Nephron (organoid): ENCODE measurements around the gene TMCC2.
A peak's percentile ranks its signal among the peaks of the same experiment; 100 is the strongest.

Experiments
- H3K27ac Mint-ChIP-seq, 3 experiments: 2 replicates each; pipeline ENCODE4 v1.8.0; 2020; ENCODE audit warnings: mixed read lengths in 3 of 3, mild to moderate bottlenecking in 2 of 3, moderate library complexity in 1 of 3
- H3K27me3 Mint-ChIP-seq: 2 replicates; pipeline ENCODE4 v1.8.0; 2021; ENCODE audit warnings: low read depth, mild to moderate bottlenecking, moderate library complexity, mixed read lengths
- H3K36me3 Mint-ChIP-seq: 2 replicates; pipeline ENCODE4 v1.8.0; 2020; ENCODE audit warnings: low read depth, mixed read lengths
- H3K4me1 Mint-ChIP-seq: 2 replicates; pipeline ENCODE4 v1.8.0; 2020; ENCODE audit warnings: mixed read lengths
- H3K4me3 Mint-ChIP-seq, 3 experiments: 2 replicates each; pipeline ENCODE4 v1.8.0; 2020; ENCODE audit warnings: mild to moderate bottlenecking in 3 of 3, mixed read lengths in 3 of 3, moderate library complexity in 2 of 3
- H3K9me3 Mint-ChIP-seq: 2 replicates; pipeline ENCODE4 v1.8.0; 2020; ENCODE audit warnings: mixed read lengths
- TF ChIP-seq, protein P1 (sequence below), 3 experiments: fragments of 200-600 bp; sonication (generic); IDR thresholded peaks; one replicate each; pipeline ENCODE4 v1.5.0; 2021; ENCODE audit warnings: antibody characterized with exemption in 3 of 3; ENCODE audit not compliant: unreplicated experiment in 3 of 3

TMCC2 gene

DNA sequence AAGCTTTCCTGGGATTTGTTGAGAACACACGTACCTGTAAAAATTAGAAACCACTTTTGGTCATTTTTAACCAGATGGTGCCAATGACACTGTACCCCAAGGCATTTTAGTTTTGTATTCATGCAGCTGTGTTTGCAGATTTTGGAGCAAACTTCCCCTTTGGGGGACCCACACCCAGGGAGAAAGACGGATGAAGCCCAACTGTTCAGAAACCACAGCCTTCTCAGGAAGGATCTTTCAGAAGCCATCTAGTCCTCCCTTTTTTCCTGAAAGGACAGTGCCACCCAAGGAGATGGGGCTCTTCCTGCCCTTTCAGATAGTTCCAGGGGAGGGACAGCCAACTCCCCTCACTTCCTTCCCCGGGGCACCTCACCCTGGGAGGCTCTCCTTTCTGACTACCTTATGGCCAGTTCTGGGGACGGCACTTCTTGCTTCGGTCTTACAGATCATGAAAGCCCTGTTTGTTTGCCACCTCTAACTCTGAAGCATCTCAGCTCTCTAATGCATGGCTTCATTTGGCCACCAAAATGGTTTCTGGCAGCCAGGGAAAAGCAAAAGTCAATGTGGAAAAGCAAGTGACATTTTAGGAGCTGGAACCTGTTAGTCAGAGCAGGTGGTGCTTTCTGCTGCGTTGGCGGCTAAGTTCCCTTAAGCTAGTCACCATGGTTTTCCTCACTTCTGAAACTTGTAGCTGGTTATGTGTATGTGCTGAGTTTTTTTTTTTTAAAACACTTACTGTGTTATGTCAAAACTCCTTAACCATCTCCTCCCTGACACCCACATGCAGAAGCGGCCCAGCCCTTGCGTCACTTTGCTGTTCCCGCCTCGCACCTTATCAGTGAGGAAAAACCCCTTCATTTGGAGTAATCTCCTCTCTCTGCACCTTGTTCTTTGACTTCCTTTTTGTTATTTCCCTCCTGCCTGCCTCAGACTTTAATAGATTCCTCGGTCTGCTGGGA lies 10.1 kb downstream of the TMCC2 start:
- no peaks in the 10 kb centered on the region for H3K9me3 Mint-ChIP-seq
- H3K4me3 Mint-ChIP-seq: peak overlapping the region in 2 of 3 experiments; percentile 5 to 28
- H3K27ac Mint-ChIP-seq: peak overlapping the region; percentile 12 to 74 (median 52)
- no peaks in the 10 kb centered on the region for H3K27me3 Mint-ChIP-seq
- TF ChIP-seq, protein P1, sequence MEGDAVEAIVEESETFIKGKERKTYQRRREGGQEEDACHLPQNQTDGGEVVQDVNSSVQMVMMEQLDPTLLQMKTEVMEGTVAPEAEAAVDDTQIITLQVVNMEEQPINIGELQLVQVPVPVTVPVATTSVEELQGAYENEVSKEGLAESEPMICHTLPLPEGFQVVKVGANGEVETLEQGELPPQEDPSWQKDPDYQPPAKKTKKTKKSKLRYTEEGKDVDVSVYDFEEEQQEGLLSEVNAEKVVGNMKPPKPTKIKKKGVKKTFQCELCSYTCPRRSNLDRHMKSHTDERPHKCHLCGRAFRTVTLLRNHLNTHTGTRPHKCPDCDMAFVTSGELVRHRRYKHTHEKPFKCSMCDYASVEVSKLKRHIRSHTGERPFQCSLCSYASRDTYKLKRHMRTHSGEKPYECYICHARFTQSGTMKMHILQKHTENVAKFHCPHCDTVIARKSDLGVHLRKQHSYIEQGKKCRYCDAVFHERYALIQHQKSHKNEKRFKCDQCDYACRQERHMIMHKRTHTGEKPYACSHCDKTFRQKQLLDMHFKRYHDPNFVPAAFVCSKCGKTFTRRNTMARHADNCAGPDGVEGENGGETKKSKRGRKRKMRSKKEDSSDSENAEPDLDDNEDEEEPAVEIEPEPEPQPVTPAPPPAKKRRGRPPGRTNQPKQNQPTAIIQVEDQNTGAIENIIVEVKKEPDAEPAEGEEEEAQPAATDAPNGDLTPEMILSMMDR (IDR thresholded peaks at IDR 0.05; ENCODE audit: unreplicated experiment in 3 of 3): no peak
- H3K4me1 Mint-ChIP-seq: peaks cover 79% of the 10 kb centered on the region
- peaks cover 6% of the 10 kb centered on the region for H3K36me3 Mint-ChIP-seq

DNA sequence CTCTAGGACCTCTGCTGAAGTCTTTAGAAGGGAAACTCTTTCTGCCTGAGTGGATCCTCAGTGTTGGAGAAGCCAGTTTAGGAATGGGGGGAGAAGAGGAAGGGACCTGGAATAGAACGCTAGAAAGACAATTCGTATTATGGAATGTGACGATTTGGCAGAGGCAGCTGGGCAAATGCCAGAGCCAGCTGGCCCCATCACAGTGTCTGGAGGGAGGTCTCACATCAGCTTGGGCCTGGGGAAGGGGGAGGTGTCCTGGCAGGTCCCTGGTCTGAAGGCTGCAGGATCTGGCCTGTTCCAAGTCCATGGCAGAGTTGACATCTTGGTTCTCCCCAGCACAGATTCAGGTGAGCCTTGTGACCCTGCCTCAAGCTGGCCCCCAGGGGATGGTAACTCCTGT lies 11.3 kb downstream of the TMCC2 start:
- peaks cover 79% of the 10 kb centered on the region for H3K4me1 Mint-ChIP-seq
- H3K27ac Mint-ChIP-seq: peak overlapping the region; percentile 66 to 74 (median 72)
- TF ChIP-seq, protein P1 (IDR thresholded peaks at IDR 0.05; ENCODE audit: unreplicated experiment in 3 of 3): no peak
- H3K9me3 Mint-ChIP-seq: no peaks in the 10 kb centered on the region
- peak overlapping the region in 2 of 3 experiments; percentile 46 to 89 for H3K4me3 Mint-ChIP-seq
- H3K27me3 Mint-ChIP-seq: no peaks in the 10 kb centered on the region
- H3K36me3 Mint-ChIP-seq: peaks cover 6% of the 10 kb centered on the region

DNA sequence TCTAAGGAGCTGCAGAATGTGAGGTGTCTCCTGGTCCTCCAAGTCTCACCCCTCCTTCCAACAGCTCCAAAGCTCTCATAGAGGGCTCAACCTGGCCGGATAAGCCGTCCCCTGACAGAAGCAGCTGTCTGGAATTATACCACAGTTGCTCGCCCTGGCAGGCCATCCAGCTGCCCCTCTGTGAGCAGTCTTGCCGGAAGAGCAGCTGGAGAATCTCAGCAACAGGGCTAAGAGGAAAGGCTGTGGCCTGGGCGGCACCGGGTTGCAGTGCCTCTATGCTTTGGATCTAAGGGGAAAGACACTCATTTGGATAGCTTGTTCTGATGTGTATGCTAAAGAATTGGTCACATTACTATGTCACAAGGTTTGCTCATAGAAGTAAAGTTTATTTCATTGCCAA lies 12.4 kb downstream of the TMCC2 start:
- H3K27me3 Mint-ChIP-seq: no peaks in the 10 kb centered on the region
- peaks cover 69% of the 10 kb centered on the region for H3K4me1 Mint-ChIP-seq
- H3K27ac Mint-ChIP-seq: peak overlapping the region; percentile 32 to 74 (median 54)
- H3K9me3 Mint-ChIP-seq: no peaks in the 10 kb centered on the region
- H3K36me3 Mint-ChIP-seq: peaks cover 6% of the 10 kb centered on the region
- H3K4me3 Mint-ChIP-seq: peak overlapping the region in 2 of 3 experiments; percentile 46 to 89
- TF ChIP-seq, protein P1 (IDR thresholded peaks at IDR 0.05; ENCODE audit: unreplicated experiment in 3 of 3): no peak

DNA sequence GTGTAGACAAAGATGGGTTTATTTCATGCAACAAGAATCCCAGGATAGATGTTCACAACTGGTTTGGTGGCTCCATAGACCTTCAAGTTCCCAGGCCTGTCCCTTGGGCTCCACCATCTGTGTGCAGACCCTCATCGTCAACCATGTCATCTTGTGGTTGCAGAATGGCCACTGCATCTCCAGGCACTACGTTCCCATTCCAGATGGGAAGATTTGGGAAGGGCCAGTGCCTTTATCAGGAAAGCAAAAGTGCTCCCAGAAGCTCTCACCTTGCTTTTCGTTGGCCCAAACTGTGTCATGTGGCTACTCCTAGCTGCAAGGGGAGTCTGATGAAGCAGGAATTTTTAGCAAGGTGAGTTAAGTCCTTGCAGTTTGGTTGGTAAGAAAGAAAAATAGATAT lies 12.8 kb downstream of the TMCC2 start:
- H3K4me1 Mint-ChIP-seq: peaks cover 65% of the 10 kb centered on the region

DNA sequence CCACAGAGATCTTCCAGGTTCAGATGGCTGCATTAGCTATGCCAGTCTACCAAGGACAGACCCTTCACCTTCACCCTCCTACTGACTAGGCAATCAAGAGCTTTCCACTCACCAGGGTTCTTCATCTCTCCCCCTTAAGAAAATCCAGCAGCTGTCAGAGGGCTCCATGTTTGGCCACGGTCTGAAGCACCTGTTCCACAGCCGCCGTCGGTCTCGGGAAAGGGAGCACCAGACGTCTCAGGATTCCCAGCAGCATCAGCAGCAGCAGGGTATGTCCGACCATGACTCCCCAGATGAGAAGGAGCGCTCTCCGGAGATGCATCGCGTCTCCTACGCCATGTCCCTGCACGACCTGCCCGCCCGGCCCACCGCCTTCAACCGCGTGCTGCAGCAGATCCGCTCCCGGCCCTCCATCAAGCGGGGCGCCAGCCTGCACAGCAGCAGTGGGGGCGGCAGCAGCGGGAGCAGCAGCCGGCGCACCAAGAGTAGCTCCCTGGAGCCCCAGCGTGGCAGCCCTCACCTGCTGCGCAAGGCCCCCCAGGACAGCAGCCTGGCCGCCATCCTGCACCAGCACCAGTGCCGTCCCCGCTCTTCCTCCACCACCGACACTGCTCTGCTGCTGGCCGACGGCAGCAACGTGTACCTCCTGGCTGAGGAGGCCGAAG lies 13.8 kb downstream of the TMCC2 start:
- H3K27ac Mint-ChIP-seq: peak overlapping the region in 2 of 3 experiments; percentile 62 to 74
- TF ChIP-seq, protein P1 (IDR thresholded peaks at IDR 0.05; ENCODE audit: unreplicated experiment in 3 of 3): no peak
- no peaks in the 10 kb centered on the region for H3K27me3 Mint-ChIP-seq
- peak overlapping the region in 2 of 3 experiments; percentile 78 to 89 for H3K4me3 Mint-ChIP-seq
- no peaks in the 10 kb centered on the region for H3K9me3 Mint-ChIP-seq
- peaks cover 58% of the 10 kb centered on the region for H3K4me1 Mint-ChIP-seq
- H3K36me3 Mint-ChIP-seq: peaks cover 6% of the 10 kb centered on the region

More for the DNA sequence above, 12.8 kb downstream of the TMCC2 start:
- H3K27ac Mint-ChIP-seq: peak overlapping the region in 2 of 3 experiments; percentile 32 to 74
- H3K4me3 Mint-ChIP-seq: peak overlapping the region in 1 of 3 experiments; percentile 89
- no peaks in the 10 kb centered on the region for H3K27me3 Mint-ChIP-seq
- no peaks in the 10 kb centered on the region for H3K9me3 Mint-ChIP-seq
- peaks cover 6% of the 10 kb centered on the region for H3K36me3 Mint-ChIP-seq
- TF ChIP-seq, protein P1 (IDR thresholded peaks at IDR 0.05; ENCODE audit: unreplicated experiment in 3 of 3): no peak
